T-helper 2 cell treated with Interferon-gamma antibody and Interleukin-4, amounts not matched to agents 100 ng/mL and 5 ng/mL, for 36 hours (primary cell): ENCODE data around the gene CDC34. TPM values are rescaled to one million over a fixed set of nuclear protein-coding genes. Genes with fewer than 3 reads are reported as not detected.

Experiments
- intact Hi-C: fragments of 100-400 bp; cut with micrococcal nuclease; formaldehyde crosslinking; loops from one replicate; pipeline ENCODE4 v1.15.1; 2023
- total RNA-seq: library from RNA; stranded (reverse); gene quantifications from 2 replicates; pipeline ENCODE4 v1.2.3, GENCODE V29; 2022

CDC34 gene
- total RNA-seq, 1 donor from 2014 or later = 43.5 TPM

DNA sequence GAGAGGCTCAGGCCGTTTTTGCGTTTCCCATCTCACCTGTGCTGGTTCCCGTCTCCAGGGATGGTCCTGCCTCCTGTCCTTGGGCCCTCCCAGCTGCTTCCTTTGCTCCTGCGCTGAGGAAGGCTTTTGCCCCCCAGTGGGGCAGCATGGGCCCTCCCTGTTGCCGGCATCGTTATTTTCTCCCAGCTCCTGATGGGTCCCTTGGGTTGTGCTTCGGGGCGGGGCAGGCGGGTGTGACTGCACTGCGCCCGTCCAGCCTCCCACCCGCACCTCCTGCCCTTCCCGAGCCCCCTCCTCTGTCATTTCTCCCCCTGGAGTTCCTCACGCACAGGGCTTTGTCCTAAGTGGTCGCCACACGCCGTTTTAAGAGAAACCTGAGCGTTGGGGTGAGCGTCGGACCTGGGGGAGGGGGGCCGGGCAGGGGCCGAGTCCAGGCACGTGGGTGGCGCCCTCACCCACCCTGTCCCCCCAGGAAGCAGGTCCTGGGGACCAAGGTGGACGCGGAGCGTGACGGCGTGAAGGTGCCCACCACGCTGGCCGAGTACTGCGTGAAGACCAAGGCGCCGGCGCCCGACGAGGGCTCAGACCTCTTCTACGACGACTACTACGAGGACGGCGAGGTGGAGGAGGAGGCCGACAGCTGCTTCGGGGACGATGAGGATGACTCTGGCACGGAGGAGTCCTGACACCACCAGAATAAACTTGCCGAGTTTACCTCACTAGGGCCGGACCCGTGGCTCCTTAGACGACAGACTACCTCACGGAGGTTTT is 9.5 kb downstream of the CDC34 start:
- intact Hi-C loops = no loop called here

DNA sequence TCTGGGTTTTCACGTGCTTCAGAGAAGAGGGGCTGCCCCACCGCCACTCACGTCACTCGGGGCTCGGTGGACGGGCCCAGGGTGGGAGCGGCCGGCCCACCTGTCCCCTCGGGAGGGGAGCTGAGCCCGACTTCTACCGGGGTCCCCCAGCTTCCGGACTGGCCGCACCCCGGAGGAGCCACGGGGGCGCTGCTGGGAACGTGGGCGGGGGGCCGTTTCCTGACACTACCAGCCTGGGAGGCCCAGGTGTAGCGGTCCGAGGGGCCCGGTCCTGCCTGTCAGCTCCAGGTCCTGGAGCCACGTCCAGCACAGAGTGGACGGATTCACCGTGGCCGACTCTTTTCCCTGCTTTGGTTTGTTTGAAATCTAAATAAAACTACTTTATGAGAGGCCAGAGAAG is 10.1 kb downstream of the CDC34 start:
- intact Hi-C loops = no loop called here

DNA sequence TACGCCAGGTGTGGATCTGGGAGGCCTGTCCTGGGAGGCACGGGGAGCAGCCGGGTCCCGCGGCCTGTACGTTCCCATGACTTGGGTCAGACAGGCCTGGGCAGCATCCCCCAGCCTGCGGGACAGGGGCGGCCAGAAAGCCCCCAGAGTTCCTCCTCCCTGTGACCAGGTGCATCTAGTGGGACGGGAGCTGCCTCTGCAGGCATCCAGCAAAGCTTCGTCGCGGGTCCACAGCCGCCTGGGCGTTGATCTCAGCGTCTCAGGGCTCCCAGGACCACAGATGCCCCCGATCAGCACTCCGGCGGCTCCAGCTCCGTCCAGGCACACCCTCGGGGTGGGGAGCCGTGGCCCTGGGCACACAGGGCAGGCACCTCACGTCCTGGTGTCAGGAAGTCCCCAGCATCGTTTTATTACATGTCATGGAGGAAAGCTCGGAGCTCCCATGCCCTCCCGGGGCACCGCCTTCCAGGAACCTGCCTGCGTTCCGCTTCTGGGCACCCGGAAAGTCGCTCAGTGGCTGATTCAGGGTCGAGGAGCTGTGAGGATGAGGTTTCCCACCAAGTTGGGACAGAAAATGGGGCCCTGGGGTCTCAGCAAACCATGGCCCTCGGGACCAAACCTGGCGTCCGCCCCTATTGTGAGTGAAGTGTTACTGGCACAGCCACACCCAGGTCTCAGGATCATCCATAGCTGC is 10.8 kb downstream of the CDC34 start:
- intact Hi-C loops = no loop called here

DNA sequence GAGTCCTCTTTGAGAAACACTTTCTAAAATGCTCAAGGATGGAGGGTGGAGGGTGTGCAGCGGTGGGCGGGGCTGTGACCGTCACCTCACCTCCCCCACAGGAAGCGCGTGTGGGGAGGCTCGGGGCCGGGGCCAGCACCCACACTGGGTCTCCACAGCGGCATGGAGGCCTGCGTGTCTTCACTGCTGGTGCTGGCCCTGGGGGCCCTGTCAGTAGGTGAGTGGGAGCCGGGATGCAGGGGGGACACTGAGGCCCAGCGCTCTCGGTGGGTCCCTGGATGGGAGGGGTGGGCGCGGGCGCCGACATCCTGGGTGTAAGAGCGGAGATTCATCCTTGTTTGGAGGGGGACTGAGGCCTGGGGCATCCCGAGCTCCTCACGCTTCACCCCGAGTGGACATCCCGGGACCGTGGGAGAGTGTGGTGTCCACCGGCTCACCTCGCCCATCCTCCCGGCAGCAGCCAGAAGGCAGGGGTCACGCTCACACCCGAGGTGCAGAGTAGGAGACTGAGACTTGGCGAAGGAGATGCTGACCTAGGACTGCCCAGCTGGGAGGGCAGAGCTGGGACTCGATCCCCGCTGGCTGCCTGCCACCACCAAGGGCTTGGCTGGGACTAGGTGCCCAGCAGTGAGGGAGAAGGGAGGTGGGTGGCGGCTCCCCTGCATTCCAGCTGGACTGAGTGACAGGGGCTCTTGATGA is 12.5 kb downstream of the CDC34 start, which contains the start of gene GZMM:
Gene GZMM (plus strand): TSS at position 144 of the 699 bp plus-strand sequence. CDS start 19 bp downstream, at position 163.
- intact Hi-C loops = loop anchor here (1.0 kb wide), 1 partner anchor 42 kb away; no protein-coding TSS in a partner anchor

DNA sequence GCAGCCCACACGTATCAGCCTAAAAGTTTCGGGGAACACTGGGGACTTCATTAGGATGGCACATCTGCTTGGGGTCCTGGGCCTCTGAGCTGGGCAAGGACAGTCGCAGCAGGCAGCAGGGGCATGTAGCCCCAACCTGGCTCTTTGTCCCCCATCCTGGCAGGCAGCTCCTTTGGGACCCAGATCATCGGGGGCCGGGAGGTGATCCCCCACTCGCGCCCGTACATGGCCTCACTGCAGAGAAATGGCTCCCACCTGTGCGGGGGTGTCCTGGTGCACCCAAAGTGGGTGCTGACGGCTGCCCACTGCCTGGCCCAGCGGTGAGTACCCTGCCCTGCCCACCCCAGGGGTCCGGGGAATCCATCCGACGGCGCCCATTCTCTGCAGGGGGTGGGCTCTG is 15.6 kb downstream of the CDC34 start:
- intact Hi-C loops = no loop called here

DNA sequence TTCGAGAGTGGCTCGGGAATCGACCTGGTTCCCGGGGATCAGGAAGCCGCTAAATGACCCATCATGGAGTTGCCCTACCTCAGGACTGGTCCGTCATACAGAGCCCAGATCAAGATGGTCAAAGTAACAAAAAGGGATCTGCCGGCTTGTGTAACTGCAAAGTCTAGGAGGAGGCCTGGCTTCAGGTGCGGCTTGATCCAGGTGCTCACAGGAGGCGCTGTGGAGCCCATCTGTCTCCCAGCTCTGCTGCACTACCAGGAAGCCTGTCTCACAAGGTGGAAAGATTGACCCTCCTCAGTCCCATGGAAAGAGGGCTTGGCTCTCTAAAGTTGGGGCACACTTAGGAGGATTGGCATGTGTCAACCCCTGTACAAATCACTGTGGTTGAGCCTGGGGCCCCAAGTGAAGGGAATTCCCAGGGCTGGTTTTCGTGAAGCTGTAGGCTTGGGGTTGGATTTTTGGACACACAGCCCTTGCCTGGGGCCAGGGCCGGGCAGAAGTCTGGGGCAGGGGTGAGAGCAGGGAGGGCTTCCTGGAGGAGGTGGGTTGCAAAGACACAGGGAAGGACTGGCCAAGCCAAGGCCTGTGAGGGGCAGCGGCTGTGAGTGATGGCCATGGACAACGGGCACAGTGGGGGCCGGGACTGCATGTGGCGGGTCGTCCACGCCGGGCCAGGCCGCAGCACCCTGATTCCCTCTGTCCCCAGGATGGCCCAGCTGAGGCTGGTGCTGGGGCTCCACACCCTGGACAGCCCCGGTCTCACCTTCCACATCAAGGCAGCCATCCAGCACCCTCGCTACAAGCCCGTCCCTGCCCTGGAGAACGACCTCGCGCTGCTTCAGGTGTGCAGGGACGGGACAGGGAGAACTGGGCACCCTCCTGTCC is 16.5 kb downstream of the CDC34 start:
- intact Hi-C loops = no loop called here

DNA sequence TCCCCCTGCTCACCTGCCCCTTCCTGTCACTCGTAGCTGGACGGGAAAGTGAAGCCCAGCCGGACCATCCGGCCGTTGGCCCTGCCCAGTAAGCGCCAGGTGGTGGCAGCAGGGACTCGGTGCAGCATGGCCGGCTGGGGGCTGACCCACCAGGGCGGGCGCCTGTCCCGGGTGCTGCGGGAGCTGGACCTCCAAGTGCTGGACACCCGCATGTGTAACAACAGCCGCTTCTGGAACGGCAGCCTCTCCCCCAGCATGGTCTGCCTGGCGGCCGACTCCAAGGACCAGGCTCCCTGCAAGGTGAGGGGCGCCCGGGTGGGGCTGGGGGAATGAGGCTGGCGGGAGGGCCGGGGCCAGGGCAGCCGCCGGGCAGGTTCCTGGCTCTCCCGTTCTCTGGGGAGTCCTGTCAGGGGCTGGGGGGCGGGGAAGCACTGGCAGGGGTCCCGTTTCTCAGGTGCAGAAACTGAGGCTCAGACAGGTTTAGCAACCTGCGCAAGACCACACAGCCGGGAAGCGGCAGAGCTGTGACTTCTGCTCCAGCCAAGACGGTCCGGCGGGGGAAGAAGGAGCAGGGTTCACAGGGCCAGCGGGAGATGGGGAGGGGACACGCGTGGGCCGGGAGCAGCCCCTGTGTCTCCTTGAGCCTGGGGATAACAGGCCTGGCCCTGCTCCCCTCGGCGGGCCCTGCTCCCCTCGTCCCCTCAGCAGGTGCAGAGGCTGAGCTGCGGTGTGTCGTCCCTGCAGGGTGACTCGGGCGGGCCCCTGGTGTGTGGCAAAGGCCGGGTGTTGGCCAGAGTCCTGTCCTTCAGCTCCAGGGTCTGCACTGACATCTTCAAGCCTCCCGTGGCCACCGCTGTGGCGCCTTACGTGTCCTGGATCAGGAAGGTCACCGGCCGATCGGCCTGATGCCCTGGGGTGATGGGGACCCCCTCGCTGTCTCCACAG is 17.6 kb downstream of the CDC34 start:
- intact Hi-C loops = no loop called here

DNA sequence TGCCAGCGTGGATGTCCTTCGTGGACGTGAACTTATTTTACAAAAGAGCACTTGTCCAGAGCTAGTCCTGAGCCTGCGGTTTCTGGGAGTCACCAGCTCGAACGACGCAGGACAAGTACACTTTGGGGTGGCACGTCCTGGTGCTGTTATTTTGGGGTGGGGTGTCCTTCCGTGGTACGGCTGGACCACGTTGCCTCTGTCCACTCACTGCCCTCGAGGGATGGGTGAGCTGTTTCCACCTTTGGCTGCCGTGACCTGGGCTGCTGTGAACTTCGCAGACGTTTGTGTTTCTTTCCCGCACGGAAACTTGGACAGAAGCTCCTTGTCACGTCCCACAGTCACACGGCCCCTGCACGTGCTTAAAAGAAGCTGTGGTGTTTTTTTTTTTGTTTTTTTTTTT is 23.3 kb downstream of the CDC34 start:
- intact Hi-C loops = no loop called here

DNA sequence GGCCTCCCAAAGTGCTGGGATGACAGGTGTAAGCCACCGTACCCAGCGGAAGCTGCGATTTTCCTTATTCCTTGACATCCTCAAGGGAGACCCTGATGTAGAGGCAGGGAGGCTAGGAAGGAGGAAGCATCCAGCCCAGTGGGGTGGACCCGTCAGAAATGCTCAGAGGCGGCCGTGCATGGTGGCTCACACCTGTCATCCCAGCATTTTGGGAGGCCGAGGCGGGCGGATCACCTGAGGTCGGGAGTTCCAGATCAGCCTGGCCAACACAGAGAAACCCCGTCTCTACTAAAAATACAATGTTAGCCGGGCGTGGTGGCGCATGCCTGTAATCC is 23.9 kb downstream of the CDC34 start:
- intact Hi-C loops = no loop called here

DNA sequence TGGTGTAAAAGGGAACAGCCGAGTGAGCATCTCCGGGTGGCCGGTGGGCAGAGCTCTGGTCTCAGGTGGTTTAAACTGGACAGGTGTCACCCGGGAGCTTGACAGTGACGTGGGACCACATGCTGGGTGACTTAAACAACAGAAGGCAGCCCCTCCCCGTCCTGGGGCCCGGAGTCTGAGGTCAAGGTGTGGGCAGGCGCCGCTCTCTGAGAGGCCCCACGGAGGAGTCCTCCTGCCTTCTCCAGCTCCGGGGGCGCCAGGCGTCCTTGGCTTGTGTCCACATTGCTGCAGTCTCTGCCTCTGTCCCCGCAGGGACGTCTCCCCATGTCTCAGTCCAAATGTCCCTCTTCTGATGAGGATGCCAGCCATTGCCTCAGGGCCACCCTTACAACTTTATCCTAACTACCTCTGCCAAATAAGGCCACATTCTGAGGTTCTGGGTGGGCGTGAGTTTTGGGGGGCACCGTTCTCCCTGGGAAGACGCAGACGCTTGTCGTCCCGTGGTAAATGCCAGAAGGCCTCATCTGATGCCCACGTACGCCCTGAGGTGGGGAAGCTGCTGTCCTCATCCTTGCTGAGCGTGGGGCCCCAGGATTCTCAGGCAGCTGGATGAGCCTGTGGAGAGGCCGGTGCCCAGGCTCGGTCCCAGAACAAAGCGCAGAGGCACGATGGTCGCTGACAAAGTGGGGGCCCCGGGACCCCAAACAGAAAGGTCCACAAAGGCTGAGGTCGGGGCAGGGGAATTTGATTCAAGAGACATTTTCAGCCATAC is 25.2 kb downstream of the CDC34 start:
- intact Hi-C loops = no loop called here

DNA sequence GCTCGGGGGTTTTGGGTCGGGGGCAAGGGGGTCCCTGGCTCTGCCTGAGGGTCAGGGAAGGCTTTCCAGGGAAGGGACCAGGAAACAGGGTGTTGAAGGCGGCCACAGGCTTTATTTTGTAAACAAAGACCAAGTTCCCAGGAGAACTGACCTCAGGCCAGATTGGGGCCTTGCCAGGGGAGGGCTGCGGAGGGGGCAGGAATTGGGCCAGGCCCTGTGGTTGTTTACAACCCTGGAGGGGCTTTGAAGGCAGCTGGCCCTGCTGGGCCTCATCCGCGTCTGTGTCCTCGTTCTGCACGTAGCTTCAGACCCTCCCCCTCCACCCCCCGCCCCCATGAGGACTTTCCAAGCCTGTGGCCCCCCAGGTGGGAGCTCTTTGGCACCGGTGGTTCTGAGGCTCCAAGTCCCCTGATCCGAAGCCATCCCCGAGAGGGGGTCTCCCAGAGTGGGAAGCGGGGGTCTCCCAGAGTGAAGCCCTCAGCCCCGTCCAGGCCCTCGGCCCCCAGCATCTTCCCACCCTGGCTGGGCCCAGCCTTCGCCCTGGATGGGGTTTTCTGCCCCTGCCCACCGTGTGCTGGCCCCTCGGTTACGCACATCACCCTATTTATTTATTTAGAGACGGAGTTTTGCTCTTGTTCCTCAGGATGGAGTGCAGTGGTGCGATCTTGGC is 27.3 kb downstream of the CDC34 start:
- intact Hi-C loops = no loop called here

DNA sequence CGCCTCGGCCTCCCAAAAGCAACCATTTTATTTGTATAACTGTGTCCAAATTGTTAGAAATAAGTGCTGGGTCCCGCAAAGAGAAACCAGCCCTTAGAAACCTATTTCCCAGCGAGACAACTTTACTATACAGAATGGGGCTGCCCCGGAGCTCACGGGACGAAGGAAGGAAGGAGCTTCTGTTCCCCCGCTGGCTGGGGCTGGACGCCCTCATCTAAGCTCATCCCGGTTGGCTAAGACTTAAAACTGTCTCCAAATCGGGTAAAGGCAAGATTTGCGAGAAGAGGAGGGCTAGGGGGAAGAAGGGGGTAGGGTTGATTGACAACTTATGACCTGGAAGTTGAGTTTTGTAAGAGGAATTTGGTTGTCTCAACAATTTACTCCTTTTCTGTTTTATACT is 28.6 kb downstream of the CDC34 start:
- intact Hi-C loops = no loop called here

DNA sequence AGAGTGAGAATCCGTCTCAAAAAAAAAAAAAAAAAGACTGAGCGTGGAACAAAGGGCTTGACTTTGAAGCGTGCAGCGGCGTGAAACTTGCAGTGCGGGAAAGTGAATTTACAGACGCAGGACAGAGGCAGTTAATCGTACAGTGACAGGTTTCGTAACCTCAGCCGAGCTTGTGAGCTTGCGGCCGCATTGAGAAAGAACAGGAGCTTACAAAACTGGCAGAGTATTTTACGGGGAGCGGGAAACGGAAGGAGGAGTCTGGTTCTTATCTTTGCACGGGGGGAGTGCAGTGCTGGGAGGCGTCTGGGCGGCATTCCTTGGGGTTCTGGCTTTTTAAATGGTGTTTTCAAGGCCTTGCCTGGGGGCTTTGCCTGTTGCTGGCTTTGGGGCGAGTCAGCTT is 34.8 kb downstream of the CDC34 start:
- intact Hi-C loops = no loop called here

DNA sequence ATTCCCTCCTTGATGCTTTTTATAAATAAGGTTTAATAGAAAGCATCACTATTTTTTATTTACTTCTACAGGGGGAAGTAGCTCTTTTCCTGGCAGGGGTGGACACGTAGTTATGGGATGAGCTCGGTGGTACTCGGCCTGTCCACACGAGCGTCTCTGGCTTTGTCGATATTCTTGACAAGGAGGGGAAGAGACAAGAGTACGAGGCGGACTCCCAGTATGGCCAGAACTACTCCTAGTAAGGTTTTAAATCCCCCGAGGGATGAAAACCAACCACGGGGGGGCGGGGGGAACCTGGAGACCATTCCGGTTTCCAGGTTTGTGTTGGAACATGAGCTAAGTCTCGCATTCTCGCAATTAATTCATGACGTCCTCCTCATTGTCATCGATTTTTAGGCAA is 35.3 kb downstream of the CDC34 start:
- intact Hi-C loops = no loop called here

DNA sequence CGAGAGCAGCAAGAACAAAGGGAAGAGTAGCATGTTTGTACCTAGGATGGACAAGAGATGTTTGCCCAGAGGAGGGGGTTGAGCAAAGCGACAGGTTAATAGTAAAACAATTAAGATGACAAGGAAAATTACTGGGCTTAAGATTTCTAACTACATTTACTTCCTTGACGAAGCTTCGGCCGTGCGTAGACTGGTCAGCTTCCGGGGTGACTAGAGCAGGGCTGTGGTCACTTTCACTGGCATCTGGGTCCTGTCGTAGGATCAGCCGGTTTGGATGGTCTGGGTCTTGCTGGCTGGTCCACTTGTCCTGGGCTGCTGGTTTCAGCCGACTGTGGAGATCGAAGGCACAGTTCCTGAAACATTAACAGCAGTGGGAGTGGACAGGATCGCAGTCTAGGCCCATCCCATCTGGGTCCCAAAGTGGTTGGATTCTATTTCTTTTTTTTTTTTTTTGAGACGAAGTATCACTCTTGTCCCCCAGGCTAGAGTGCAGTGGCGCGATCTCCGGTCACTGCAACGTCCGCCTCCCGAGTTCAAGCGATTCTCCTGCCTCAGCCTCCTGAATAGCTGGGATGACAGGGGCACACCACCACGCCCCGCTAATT is 35.8 kb downstream of the CDC34 start:
- intact Hi-C loops = no loop called here

DNA sequence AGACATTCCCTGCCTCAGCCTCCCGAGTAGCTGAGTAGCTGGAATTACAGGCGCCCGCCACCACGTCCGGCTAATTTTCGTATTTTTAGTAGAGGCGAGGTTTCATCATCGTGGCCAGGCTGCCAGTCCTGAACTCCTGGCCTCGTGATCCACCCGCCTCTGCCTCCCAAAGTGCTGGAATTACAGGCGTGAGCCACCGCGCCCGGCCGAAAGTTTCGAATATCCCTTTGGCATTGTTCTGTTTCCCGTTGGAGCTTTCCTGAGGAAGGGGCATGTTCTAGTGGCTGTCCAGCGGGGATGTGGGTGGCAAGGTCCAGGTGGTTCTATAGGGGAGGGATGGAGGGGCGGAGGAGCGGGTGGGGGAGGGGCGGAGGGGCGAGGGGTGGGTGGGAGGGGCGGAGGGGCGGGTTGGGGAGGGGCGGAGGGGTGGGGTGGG is 38.7 kb downstream of the CDC34 start:
- intact Hi-C loops = no loop called here

DNA sequence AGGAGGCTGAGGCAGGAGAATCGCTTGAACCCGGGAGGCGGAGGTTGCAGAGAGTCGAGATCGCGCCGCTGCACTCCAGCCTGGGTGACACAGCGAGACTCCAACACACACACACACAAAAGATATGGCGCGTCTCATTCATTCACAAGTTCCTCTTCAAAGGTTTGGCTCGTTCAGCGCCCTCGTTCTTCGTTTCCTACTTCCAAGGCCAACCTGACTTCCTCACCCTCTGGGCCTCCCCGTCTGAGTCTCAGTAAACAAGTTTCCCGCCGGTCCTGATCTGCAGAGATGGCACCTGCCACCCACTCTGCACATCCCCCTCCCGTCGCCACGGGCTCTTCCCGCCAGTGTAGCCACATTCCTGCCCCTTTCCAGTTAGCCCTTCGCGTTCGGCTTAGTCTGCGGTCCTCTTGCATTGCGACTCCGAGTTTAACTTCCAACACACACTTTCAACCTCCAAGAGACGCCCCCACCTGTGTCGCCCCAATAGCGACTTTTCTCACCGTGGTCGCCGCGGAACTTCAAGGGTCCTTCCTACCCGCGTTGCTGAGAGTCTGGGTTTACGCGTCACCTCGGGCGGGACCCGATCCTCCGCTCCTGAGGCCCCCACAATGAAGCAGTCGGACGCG is 39.5 kb downstream of the CDC34 start:
- intact Hi-C loops = no loop called here

DNA sequence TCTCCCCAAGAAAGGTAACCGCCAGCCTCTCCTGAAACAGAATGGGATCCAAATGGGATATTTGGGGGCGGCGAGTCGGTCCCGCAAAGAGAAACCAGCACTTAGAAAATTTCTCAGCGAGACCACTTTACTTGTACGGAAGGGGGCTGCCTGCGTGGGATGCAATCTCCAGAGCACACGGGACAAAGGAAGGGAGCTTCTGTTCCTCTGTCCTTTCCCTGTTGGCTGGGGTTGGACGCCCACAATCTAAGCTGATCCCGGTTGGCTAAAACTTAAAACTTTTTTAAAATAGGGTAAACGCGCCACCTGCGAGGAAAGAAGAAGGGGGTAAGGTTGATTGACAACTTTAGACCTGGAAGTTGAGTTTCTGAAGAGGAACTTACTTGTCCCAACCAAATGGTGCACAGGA is 40.0 kb downstream of the CDC34 start:
- intact Hi-C loops = no loop called here
